Mucosa of descending colon (tissue), 3 donors: ENCODE results near the gene SPSB1. TPM values are rescaled to one million over a fixed set of nuclear protein-coding genes. Genes with fewer than 3 reads are reported as not detected.

Experiments
- ATAC-seq: fragments of 200-7000 bp; cut with Tn5 transposase; one replicate; pipeline ENCODE4 v1.9.1; 2020; ENCODE audit warnings: mild to moderate bottlenecking, moderate library complexity
- DNase-seq, 3 donors: peaks; one replicate each; pipeline ENCODE4 v3.0.0-alpha.2; 2020
- H3K36me3 ChIP-seq: fragments of 200-600 bp; one replicate; pipeline ENCODE4 v1.8.0; 2021; ENCODE audit warnings: low read depth, mild to moderate bottlenecking
- H3K4me1 ChIP-seq: fragments of 200-600 bp; one replicate; pipeline ENCODE4 v1.8.0; 2021; ENCODE audit warnings: low read depth, mild to moderate bottlenecking
- H3K4me3 ChIP-seq: fragments of 200-600 bp; one replicate; pipeline ENCODE4 v1.8.0; 2021; ENCODE audit warnings: mild to moderate bottlenecking
- H3K9me3 ChIP-seq: fragments of 200-600 bp; one replicate; pipeline ENCODE4 v1.8.0; 2021; ENCODE audit warnings: mild to moderate bottlenecking
- intact Hi-C, 2 donors: fragments of 100-400 bp; cut with DNase I in 1 of 2; cut with micrococcal nuclease in 1 of 2; formaldehyde crosslinking; loops; one replicate each; pipeline versions ENCODE4 v1.11.0 to v1.11.1; 2022; cut with DNase I, micrococcal nuclease
- total RNA-seq, 3 donors: library from RNA; stranded (reverse); fragmentation: NEBNext Ultra II Directional in 2 of 3; extraction: Animal tissue kit (Norgen Biotek cat#: 25700) in 2 of 3; gene quantifications; one replicate each; pipeline versions ENCODE4 v1.2.1 to v1.2.4, GENCODE V29; 2021 to 2023
- TF ChIP-seq, protein P1 (sequence below): fragments of 200-600 bp; IDR thresholded peaks from one replicate; pipeline ENCODE4 v1.8.0; 2022; ENCODE audit warnings: antibody characterized with exemption, mild to moderate bottlenecking
- donor health status: DM: no; HTN: no; CAD: no; lungs with moderate emphysema.
- donor health status: DM: no; HTN: no; CAD: no.
- donor health status: DM: no; HTN: yes; CAD: no.

SPSB1 gene
- total RNA-seq, 3 donors from 2014 or later: 22.1 to 35.5 (median 26.1) TPM

DNA sequence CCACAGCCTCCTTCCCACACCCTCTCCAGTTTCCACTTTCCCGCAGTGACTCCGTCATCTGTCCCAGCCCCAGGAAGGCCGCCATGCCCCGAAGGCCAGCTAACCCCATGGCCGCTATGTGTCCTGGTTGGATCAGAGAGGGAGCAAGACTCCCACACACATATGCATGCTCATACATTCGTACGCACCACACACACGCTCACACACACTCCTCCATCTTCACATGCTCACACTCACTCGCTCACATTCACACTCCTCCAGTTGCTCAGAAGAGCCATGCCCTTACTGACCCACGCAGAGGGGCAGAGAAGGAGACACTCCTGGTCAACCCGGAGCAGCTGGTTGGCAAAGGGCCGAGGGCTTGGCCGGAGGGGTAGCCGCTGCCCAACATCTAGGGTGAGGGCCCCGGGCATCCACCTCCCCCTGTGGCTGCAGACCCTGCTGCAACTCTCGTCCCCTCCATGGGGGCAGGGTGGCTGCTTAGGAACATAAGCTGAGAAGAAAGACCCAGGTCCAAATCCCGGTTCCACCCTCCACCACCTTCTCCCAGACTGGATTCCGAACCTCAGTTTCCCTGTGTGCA is 124.3 kb downstream of the SPSB1 start:
- TF ChIP-seq, protein P1, sequence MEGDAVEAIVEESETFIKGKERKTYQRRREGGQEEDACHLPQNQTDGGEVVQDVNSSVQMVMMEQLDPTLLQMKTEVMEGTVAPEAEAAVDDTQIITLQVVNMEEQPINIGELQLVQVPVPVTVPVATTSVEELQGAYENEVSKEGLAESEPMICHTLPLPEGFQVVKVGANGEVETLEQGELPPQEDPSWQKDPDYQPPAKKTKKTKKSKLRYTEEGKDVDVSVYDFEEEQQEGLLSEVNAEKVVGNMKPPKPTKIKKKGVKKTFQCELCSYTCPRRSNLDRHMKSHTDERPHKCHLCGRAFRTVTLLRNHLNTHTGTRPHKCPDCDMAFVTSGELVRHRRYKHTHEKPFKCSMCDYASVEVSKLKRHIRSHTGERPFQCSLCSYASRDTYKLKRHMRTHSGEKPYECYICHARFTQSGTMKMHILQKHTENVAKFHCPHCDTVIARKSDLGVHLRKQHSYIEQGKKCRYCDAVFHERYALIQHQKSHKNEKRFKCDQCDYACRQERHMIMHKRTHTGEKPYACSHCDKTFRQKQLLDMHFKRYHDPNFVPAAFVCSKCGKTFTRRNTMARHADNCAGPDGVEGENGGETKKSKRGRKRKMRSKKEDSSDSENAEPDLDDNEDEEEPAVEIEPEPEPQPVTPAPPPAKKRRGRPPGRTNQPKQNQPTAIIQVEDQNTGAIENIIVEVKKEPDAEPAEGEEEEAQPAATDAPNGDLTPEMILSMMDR: no peak
- DNase-seq: no peak
- Histone ChIP-seq H3K4me1 (peaks cover 10% of the 10 kb centered on the region), H3K9me3 (no peaks in the 10 kb centered on the region), H3K4me3 (no peak overlapping the region), H3K36me3 (no peaks in the 10 kb centered on the region)
- no peak for ATAC-seq
- intact Hi-C loops: no loop called here

DNA sequence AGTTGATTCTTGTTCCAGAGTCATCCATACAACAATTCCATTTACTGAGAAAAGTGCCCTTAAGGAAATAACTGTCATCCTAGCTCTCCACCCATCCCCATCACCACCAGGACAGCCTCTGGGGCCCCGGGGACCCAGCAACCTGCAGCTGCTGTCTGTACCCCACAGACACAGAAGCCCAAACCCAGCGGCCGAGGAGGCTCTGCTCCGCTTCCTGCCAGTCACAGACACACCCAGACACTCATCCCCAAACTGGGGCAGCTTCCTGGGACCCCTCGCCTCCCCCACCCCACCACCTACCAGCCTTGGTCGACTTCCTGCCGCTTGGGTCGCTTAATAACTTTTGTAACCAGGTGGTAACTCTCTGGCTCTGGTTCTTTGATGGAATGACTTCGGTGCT is 125.0 kb downstream of the SPSB1 start:
- ATAC-seq: no peak
- H3K9me3 ChIP-seq: no peaks in the 10 kb centered on the region
- peaks cover 4% of the 10 kb centered on the region for H3K4me1 ChIP-seq
- intact Hi-C loops: no loop called here
- no peaks in the 10 kb centered on the region for H3K36me3 ChIP-seq
- peak in 1 of 3 donors; percentile 63 for DNase-seq
- H3K4me3 ChIP-seq: no peak overlapping the region
- TF ChIP-seq, protein P1: no peak

DNA sequence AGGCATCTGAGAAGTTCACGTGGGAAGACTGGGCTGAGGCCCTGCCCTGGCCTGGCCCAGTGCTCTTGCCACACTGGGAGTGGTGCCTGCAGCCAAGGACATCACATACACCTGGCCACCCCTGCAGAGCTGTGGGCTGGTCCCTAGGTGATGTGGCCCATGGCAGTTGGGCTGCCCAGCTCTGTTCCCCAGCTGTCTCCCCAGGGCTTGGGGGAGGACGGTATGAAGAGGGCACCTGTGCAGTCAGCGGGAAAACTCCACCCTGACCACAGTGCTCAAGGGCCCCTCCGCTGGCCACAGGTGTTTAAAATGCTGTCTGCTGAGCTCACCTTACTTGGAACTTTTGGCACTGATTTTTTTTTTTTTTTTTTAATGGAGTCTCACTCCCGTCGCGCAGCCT is 126.2 kb downstream of the SPSB1 start:
- Histone ChIP-seq H3K36me3 (no peaks in the 10 kb centered on the region), H3K4me3 (no peak overlapping the region), H3K4me1 (no peaks in the 10 kb centered on the region), H3K9me3 (no peaks in the 10 kb centered on the region)
- peak; percentile 45 for ATAC-seq
- intact Hi-C loops: no loop called here
- TF ChIP-seq, protein P1: no peak
- DNase-seq: no peak

Other genes starting within 250 kb of the SPSB1 start
- gene SLC2A5, start 223.3 kb upstream of the SPSB1 start, total RNA-seq: 10 to 100 TPM in 1 of 3 donors, 1 to 10 TPM in 2; 4.4 to 34.5 (median 7.8) TPM
- 1 to 10 TPM; 7.0 to 8.7 (median 8.1) TPM for gene GPR157, start 163.8 kb upstream of the SPSB1 start, total RNA-seq
- 10 to 100 TPM; 27.6 to 35.3 (median 31.9) TPM for gene H6PD, start 58.1 kb upstream of the SPSB1 start, total RNA-seq
- gene SLC25A33, start 246.6 kb downstream of the SPSB1 start, total RNA-seq: 1 to 10 TPM; 4.8 to 5.9 (median 5.7) TPM